PC-9 (cell line): ENCODE results near the gene NTM. TPM values are rescaled to one million over a fixed set of nuclear protein-coding genes. Genes with fewer than 3 reads are reported as not detected.
A peak's percentile ranks its signal among the peaks of the same experiment; 100 is the strongest.

ENCODE experiments used
- BruUV-seq: library from RNA; stranded (reverse); fragments of 400-500 nt; replicated peaks from 2 replicates; lab custom pipeline; 2021; lab: Mats Ljungman, UMichigan
- CTCF ChIA-PET: fragments of 300-600 bp; sonication (Branson Sonifier 250); formaldehyde crosslinking; loops from one replicate; lab custom pipeline; 2022; ENCODE audit warnings: antibody characterized with exemption; lab: Charles Lee
- POLR2A ChIA-PET: fragments of 300-600 bp; sonication (Branson Sonifier 250); formaldehyde crosslinking; loops from one replicate; lab custom pipeline; 2022; ENCODE audit warnings: antibody characterized with exemption; ENCODE audit not compliant: unreplicated experiment; lab: Charles Lee
- DNase-seq, 2 experiments: peaks; one replicate each; pipeline versions ENCODE4 v3.0.0 to v3.0.0-alpha.2; 2015 to 2022; ENCODE audit warnings: mixed read lengths in 1 of 2
- H2AFZ ChIP-seq: fragments of 200-600 bp; sonication (generic); 2 replicates; pipeline ENCODE4 v1.8.1; 2017; ENCODE audit warnings: antibody characterized with exemption
- H3F3A ChIP-seq: fragments of 200-600 bp; sonication (generic); 2 replicates; pipeline ENCODE4 v1.8.1; 2017; ENCODE audit warnings: antibody characterized with exemption, mild to moderate bottlenecking, low read depth; ENCODE audit not compliant: insufficient read depth
- H3K27ac ChIP-seq: fragments of 200-600 bp; sonication (generic); 2 replicates; pipeline ENCODE4 v1.6.1; 2016; ENCODE audit warnings: mixed run types
- H3K27me3 ChIP-seq: fragments of 200-600 bp; sonication (generic); 2 replicates; pipeline ENCODE4 v1.6.1; 2016; ENCODE audit warnings: low read depth, mixed run types; ENCODE audit not compliant: insufficient read depth
- H3K36me3 ChIP-seq: fragments of 200-600 bp; sonication (generic); 2 replicates; pipeline ENCODE4 v1.6.1; 2016; ENCODE audit warnings: low read depth, mixed run types
- H3K4me1 ChIP-seq: fragments of 200-600 bp; sonication (generic); replicated peaks from 2 replicates; pipeline ENCODE4 v1.6.1; 2016; ENCODE audit warnings: mixed run types; ENCODE audit not compliant: insufficient read depth
- H3K4me2 ChIP-seq: fragments of 200-600 bp; sonication (generic); 2 replicates; pipeline ENCODE4 v1.6.1; 2017; ENCODE audit warnings: mixed run types
- H3K4me3 ChIP-seq: fragments of 200-600 bp; sonication (generic); 2 replicates; pipeline ENCODE4 v1.6.1; 2016; ENCODE audit warnings: mixed run types
- H3K79me2 ChIP-seq: fragments of 200-600 bp; sonication (generic); 2 replicates; pipeline ENCODE4 v1.6.1; 2017; ENCODE audit warnings: low read depth, mixed run types
- H3K9me2 ChIP-seq: fragments of 200-600 bp; sonication (generic); 2 replicates; pipeline ENCODE4 v1.8.1; 2017; ENCODE audit warnings: mild to moderate bottlenecking; ENCODE audit not compliant: insufficient read depth
- H3K9me3 ChIP-seq: fragments of 200-600 bp; sonication (generic); 2 replicates; pipeline ENCODE4 v1.8.1; 2016; ENCODE audit warnings: low read depth; ENCODE audit not compliant: insufficient read depth
- H4K20me1 ChIP-seq: fragments of 200-600 bp; sonication (generic); 2 replicates; pipeline ENCODE4 v1.8.1; 2017; ENCODE audit not compliant: insufficient read depth
- EZH2 ChIP-seq: fragments of 200-600 bp; sonication (generic); IDR thresholded peaks from 2 replicates; pipeline ENCODE4 v1.8.0; 2017; ENCODE audit warnings: antibody characterized with exemption, low read depth
- intact Hi-C: fragments of 100-400 bp; cut with micrococcal nuclease; formaldehyde crosslinking; loops from one replicate; pipeline ENCODE4 v1.10.0; 2022; ENCODE audit not compliant: unreplicated experiment
- total RNA-seq: library from RNA; stranded (reverse); gene quantifications from 2 replicates; pipeline ENCODE4 v1.2.3, GENCODE V29; 2021
- TF ChIP-seq, protein P1 (sequence below): fragments of 200-600 bp; sonication (generic); conservative IDR thresholded peaks from 2 replicates; pipeline ENCODE4 v1.6.1; 2017; ENCODE audit warnings: mixed run types, antibody characterized with exemption, mild to moderate bottlenecking, moderate library complexity

NTM gene
- total RNA-seq, 1 experiment from 2014 or later: not detected

GRCh38 chr11:131614631-131615030, 244.2 kb downstream of the NTM start:
- BruUV-seq: no TSS peak
- H3K36me3 ChIP-seq: no peaks in the 10 kb centered on the region
- no peak overlapping the region for H3K4me2 ChIP-seq
- POLR2A ChIA-PET: no interaction called here
- peaks cover 84% of the 10 kb centered on the region for H3K27me3 ChIP-seq
- H3F3A ChIP-seq: no peaks in the 10 kb centered on the region
- H3K9me3 ChIP-seq: no peaks in the 10 kb centered on the region
- no peaks in the 10 kb centered on the region for H3K79me2 ChIP-seq
- no peaks in the 10 kb centered on the region for H3K9me2 ChIP-seq
- no peaks in the 10 kb centered on the region for H4K20me1 ChIP-seq
- intact Hi-C loops: no loop called here
- no peak overlapping the region for H3K27ac ChIP-seq
- H2AFZ ChIP-seq: no peak overlapping the region
- CTCF ChIA-PET: no interaction called here
- no peak for DNase-seq
- no peak overlapping the region for H3K4me3 ChIP-seq
- no peak for TF ChIP-seq EZH2
- TF ChIP-seq, protein P1, sequence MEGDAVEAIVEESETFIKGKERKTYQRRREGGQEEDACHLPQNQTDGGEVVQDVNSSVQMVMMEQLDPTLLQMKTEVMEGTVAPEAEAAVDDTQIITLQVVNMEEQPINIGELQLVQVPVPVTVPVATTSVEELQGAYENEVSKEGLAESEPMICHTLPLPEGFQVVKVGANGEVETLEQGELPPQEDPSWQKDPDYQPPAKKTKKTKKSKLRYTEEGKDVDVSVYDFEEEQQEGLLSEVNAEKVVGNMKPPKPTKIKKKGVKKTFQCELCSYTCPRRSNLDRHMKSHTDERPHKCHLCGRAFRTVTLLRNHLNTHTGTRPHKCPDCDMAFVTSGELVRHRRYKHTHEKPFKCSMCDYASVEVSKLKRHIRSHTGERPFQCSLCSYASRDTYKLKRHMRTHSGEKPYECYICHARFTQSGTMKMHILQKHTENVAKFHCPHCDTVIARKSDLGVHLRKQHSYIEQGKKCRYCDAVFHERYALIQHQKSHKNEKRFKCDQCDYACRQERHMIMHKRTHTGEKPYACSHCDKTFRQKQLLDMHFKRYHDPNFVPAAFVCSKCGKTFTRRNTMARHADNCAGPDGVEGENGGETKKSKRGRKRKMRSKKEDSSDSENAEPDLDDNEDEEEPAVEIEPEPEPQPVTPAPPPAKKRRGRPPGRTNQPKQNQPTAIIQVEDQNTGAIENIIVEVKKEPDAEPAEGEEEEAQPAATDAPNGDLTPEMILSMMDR: no peak
- H3K4me1 ChIP-seq: no peaks in the 10 kb centered on the region

- POLR2A ChIA-PET: no interaction called here
- BruUV-seq: no TSS peak
- TF ChIP-seq EZH2: no peak
- TF ChIP-seq, protein P1: no peak
- DNase-seq: no peak
- Histone ChIP-seq H3K27ac (no peak overlapping the region), H3K4me2 (no peak overlapping the region), H3K27me3 (peaks cover 76% of the 10 kb centered on the region), H4K20me1 (no peaks in the 10 kb centered on the region), H3K36me3 (no peaks in the 10 kb centered on the region), H3K4me1 (no peaks in the 10 kb centered on the region), H3K9me2 (no peaks in the 10 kb centered on the region), H3K79me2 (no peaks in the 10 kb centered on the region), H3K9me3 (no peaks in the 10 kb centered on the region), H2AFZ (no peak overlapping the region), H3F3A (no peaks in the 10 kb centered on the region), H3K4me3 (no peak overlapping the region)
- CTCF ChIA-PET: no interaction called here
- intact Hi-C loops: no loop called here
These were observed 245.2 kb downstream of the NTM start for GRCh38 chr11:131615611-131616010.

GRCh38 chr11:131616481-131617140, 246.2 kb downstream of the NTM start:
- POLR2A ChIA-PET: no interaction called here
- H3K36me3 ChIP-seq: no peaks in the 10 kb centered on the region
- H3K9me3 ChIP-seq: no peaks in the 10 kb centered on the region
- no peaks in the 10 kb centered on the region for H3K79me2 ChIP-seq
- TF ChIP-seq, protein P1: no peak
- TF ChIP-seq EZH2: no peak
- no peak overlapping the region for H3K4me2 ChIP-seq
- no peak overlapping the region for H2AFZ ChIP-seq
- no peaks in the 10 kb centered on the region for H3K4me1 ChIP-seq
- H3F3A ChIP-seq: no peaks in the 10 kb centered on the region
- BruUV-seq: no TSS peak
- no peaks in the 10 kb centered on the region for H3K9me2 ChIP-seq
- no peaks in the 10 kb centered on the region for H4K20me1 ChIP-seq
- intact Hi-C loops: no loop called here
- H3K27me3 ChIP-seq: peaks cover 67% of the 10 kb centered on the region
- DNase-seq: peak in 1 of 2 experiments; percentile 17
- no peak overlapping the region for H3K4me3 ChIP-seq
- no peak overlapping the region for H3K27ac ChIP-seq
- CTCF ChIA-PET: no interaction called here
